Prostate gland (tissue), 2 donors: ENCODE data around the gene POC1B.

Source experiments
- POLR2A ChIP-seq: fragments of 450-650 bp; IDR thresholded peaks from one replicate; pipeline ENCODE4 v1.6.1; 2016; ENCODE audit warnings: antibody characterized with exemption, mild to moderate bottlenecking
- TF ChIP-seq, protein P1 (sequence below), 4 experiments: fragments of 200-600 bp in 2 of 4; fragments of 450-650 bp in 2 of 4; sonication (generic) in 2 of 4; IDR thresholded peaks; 1 replicate in 3 of 4; 2 replicates in 1 of 4; pipeline ENCODE4 v1.5.1; 2016 to 2019; ENCODE audit warnings: antibody characterized with exemption in 4 of 4, mild to moderate bottlenecking in 2 of 4, moderate library complexity in 2 of 4

DNA sequence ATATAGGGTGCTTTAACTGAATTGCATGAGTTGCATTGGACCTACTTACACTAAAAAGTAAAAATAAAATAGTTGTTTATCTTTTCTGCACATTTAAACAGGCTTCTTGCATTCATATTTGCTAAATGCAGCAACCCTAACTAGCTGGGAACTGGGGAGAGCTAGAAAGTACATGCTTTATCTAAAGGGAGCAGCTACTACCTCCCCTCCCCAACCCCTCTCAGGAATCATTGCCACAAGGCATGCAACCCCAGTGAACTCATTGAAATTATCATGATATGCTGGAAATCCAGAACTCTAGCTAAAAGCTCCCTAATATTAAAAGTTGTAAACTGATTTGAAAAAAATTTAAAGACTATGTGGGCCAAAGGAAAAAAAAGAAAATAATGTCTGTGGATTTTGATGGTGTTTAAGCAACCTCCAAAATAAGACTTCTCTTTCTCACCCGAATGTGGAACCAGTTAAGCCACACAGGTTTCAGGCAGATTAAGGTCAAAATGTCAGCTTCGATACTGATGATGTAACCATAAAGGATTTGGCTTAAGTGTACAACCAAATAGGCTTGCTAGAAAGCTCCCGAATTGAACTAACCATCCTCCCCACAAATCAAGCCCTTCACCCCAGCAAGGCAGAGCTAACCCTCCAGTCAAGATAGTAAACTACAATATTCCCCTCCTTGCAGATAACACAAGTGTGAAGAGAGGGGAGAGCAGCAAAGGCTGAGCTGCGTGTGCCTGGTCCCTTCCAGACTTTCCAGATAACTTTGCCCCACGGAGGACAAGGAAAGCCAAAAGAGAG lies 13.8 kb upstream of the POC1B start:
- TF ChIP-seq, protein P1, sequence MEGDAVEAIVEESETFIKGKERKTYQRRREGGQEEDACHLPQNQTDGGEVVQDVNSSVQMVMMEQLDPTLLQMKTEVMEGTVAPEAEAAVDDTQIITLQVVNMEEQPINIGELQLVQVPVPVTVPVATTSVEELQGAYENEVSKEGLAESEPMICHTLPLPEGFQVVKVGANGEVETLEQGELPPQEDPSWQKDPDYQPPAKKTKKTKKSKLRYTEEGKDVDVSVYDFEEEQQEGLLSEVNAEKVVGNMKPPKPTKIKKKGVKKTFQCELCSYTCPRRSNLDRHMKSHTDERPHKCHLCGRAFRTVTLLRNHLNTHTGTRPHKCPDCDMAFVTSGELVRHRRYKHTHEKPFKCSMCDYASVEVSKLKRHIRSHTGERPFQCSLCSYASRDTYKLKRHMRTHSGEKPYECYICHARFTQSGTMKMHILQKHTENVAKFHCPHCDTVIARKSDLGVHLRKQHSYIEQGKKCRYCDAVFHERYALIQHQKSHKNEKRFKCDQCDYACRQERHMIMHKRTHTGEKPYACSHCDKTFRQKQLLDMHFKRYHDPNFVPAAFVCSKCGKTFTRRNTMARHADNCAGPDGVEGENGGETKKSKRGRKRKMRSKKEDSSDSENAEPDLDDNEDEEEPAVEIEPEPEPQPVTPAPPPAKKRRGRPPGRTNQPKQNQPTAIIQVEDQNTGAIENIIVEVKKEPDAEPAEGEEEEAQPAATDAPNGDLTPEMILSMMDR (IDR thresholded peaks at IDR 0.05): no peak
- TF ChIP-seq POLR2A: no peak
